H1 (cell line): ENCODE results near the gene MBNL1. TPM values are rescaled to one million over a fixed set of nuclear protein-coding genes. Genes with fewer than 3 reads are reported as not detected.
A peak's percentile ranks its signal among the peaks of the same experiment; 100 is the strongest.

Source experiments
- CTCF ChIA-PET: fragments of 300-600 bp; sonication (Branson Sonifier 250); formaldehyde crosslinking; loops from one replicate; lab custom pipeline; 2021; ENCODE audit not compliant: partially characterized antibody; lab: Charles Lee
- POLR2A ChIA-PET: fragments of 300-600 bp; sonication (Branson Sonifier 250); formaldehyde crosslinking; loops from one replicate; lab custom pipeline; 2021; ENCODE audit warnings: inconsistent platforms; ENCODE audit not compliant: partially characterized antibody; lab: Charles Lee
- DNase-seq, 2 experiments: peaks; one replicate each; pipeline versions ENCODE4 v3.0.0 to v3.0.0-alpha.2; 2010 to 2022; ENCODE audit warnings: low spot score in 2 of 2, low read depth in 1 of 2, mixed read lengths in 1 of 2
- FAIRE-seq: peaks from 2 replicates; lab custom pipeline; 2011; peaks lifted over from hg19 to GRCh38; lab: Jason Lieb, UNC
- H2AFZ ChIP-seq: 2 replicates; pipeline ENCODE4 v1.8.1; 2012; ENCODE audit warnings: low read length, inconsistent platforms
- H2AK5ac ChIP-seq: 2 replicates; pipeline ENCODE4 v1.6.1; 2013; ENCODE audit warnings: low read depth, low read length
- H2BK120ac ChIP-seq: replicated peaks from 2 replicates; pipeline ENCODE3; 2013; ENCODE audit warnings: low read depth, low read length, inconsistent platforms
- H2BK12ac ChIP-seq: 2 replicates; pipeline ENCODE4 v1.6.1; 2013; ENCODE audit warnings: low read depth, low read length
- H2BK15ac ChIP-seq: 2 replicates; pipeline ENCODE4 v1.6.1; 2013; ENCODE audit warnings: low read length
- H2BK20ac ChIP-seq: 2 replicates; pipeline ENCODE4 v1.6.1; 2013; ENCODE audit warnings: low read length
- H2BK5ac ChIP-seq: 2 replicates; pipeline ENCODE4 v1.6.1; 2013; ENCODE audit warnings: low read depth, low read length
- H3K14ac ChIP-seq: 2 replicates; pipeline ENCODE4 v1.6.1; 2013; ENCODE audit warnings: inconsistent platforms; ENCODE audit not compliant: insufficient read length
- H3K18ac ChIP-seq: 2 replicates; pipeline ENCODE4 v1.6.1; 2013; ENCODE audit warnings: low read length; ENCODE audit errors: extremely low read depth
- H3K23ac ChIP-seq: 2 replicates; pipeline ENCODE4 v1.6.1; 2013; ENCODE audit warnings: inconsistent platforms; ENCODE audit not compliant: insufficient read length
- H3K23me2 ChIP-seq: 2 replicates; pipeline ENCODE4 v1.6.1; 2013; ENCODE audit warnings: low read depth, low read length
- H3K27ac ChIP-seq: 2 replicates; pipeline ENCODE4 v1.6.1; 2011; ENCODE audit warnings: low read depth, low read length, inconsistent platforms
- H3K27me3 ChIP-seq, 4 experiments: replicated peaks in 1 of 4; 1 replicate in 1 of 4; 2 replicates in 3 of 4; pipeline versions ENCODE4 v1.6.1 to v1.8.1; 2011 to 2013; ENCODE audit warnings: low read length in 3 of 4, mild to moderate bottlenecking in 3 of 4, inconsistent platforms in 2 of 4, mixed read lengths in 2 of 4, moderate library complexity in 1 of 4; ENCODE audit not compliant: control insufficient read depth in 3 of 4, insufficient read depth in 3 of 4; ENCODE audit errors: extremely low read depth in 1 of 4
- H3K36me3 ChIP-seq, 4 experiments: 2 replicates each; pipeline versions ENCODE4 v1.6.1 to v1.8.1; 2011 to 2013; ENCODE audit warnings: mild to moderate bottlenecking in 4 of 4, low read length in 3 of 4, moderate library complexity in 2 of 4, control low read depth in 1 of 4, inconsistent platforms in 1 of 4; ENCODE audit not compliant: insufficient read depth in 4 of 4, control insufficient read depth in 2 of 4
- H3K4ac ChIP-seq: replicated peaks from 2 replicates; pipeline ENCODE3; 2013; ENCODE audit warnings: low read length, low read depth, mixed read lengths, inconsistent platforms; ENCODE audit not compliant: insufficient read length
- H3K4me1 ChIP-seq, 4 experiments: replicated peaks in 1 of 4; 1 replicate in 1 of 4; 2 replicates in 3 of 4; pipeline versions ENCODE4 v1.6.1 to v1.8.1; 2011 to 2013; ENCODE audit warnings: low read length in 3 of 4, inconsistent platforms in 2 of 4, mixed read lengths in 1 of 4; ENCODE audit not compliant: insufficient read depth in 4 of 4, control insufficient read depth in 3 of 4
- H3K4me2 ChIP-seq, 2 experiments: 2 replicates each; pipeline versions ENCODE4 v1.6.1 to v1.8.1; 2011 to 2013; ENCODE audit warnings: low read depth in 2 of 2, low read length in 2 of 2, control low read depth in 1 of 2, inconsistent platforms in 1 of 2, mild to moderate bottlenecking in 1 of 2; ENCODE audit not compliant: insufficient read depth in 1 of 2
- H3K4me3 ChIP-seq, 4 experiments: fragments of 200-600, 300-600 bp in 1 of 4; sonication (generic), shearing (Covaris generic), sonication (Bioruptor Twin) in 1 of 4; 2 replicates each; pipeline versions ENCODE4 v1.5.1 to v1.8.1; 2011 to 2016; ENCODE audit warnings: low read length in 4 of 4, low read depth in 3 of 4, control low read depth in 2 of 4, inconsistent platforms in 2 of 4, mild to moderate bottlenecking in 2 of 4, mixed read lengths in 1 of 4, moderate library complexity in 1 of 4; ENCODE audit not compliant: insufficient read depth in 2 of 4; ENCODE audit errors: extremely low read depth in 1 of 4
- H3K56ac ChIP-seq: replicated peaks from 2 replicates; pipeline ENCODE3; 2013; ENCODE audit warnings: low read depth, mild to moderate bottlenecking, mixed read lengths, low read length, inconsistent platforms; ENCODE audit not compliant: insufficient read length
- H3K79me1 ChIP-seq: 2 replicates; pipeline ENCODE4 v1.6.1; 2013; ENCODE audit warnings: low read depth, low read length, control low read depth
- H3K79me2 ChIP-seq, 2 experiments: 2 replicates each; pipeline versions ENCODE4 v1.6.1 to v1.8.1; 2012 to 2013; ENCODE audit warnings: low read length in 2 of 2, mild to moderate bottlenecking in 2 of 2, inconsistent platforms in 1 of 2; ENCODE audit not compliant: insufficient read depth in 2 of 2, control insufficient read depth in 1 of 2
- H3K9ac ChIP-seq, 4 experiments: replicated peaks in 1 of 4; 1 replicate in 1 of 4; 2 replicates in 3 of 4; pipeline versions ENCODE4 v1.6.1 to v1.8.1; 2011 to 2013; ENCODE audit warnings: low read depth in 3 of 4, low read length in 3 of 4, control low read depth in 2 of 4, mild to moderate bottlenecking in 2 of 4, moderate library complexity in 2 of 4, inconsistent platforms in 1 of 4; ENCODE audit errors: extremely low read depth in 1 of 4
- H3K9me3 ChIP-seq, 2 experiments: 2 replicates each; pipeline versions ENCODE4 v1.6.1 to v1.8.1; 2012 to 2013; ENCODE audit warnings: mild to moderate bottlenecking in 2 of 2, moderate library complexity in 2 of 2, control low read depth in 1 of 2, inconsistent platforms in 1 of 2, low read depth in 1 of 2, low read length in 1 of 2, mixed read lengths in 1 of 2; ENCODE audit not compliant: insufficient read depth in 2 of 2
- H4K20me1 ChIP-seq, 2 experiments: replicated peaks in 1 of 2; 2 replicates each; pipeline versions ENCODE3 to v1.8.1; 2011 to 2013; ENCODE audit warnings: inconsistent platforms in 2 of 2, low read length in 2 of 2, mild to moderate bottlenecking in 1 of 2; ENCODE audit not compliant: insufficient read depth in 2 of 2, control insufficient read depth in 1 of 2
- H4K5ac ChIP-seq: 2 replicates; pipeline ENCODE4 v1.6.1; 2013; ENCODE audit warnings: low read length, low read depth, mixed read lengths, inconsistent platforms; ENCODE audit not compliant: insufficient read length
- H4K8ac ChIP-seq: 2 replicates; pipeline ENCODE4 v1.8.0; 2013; ENCODE audit warnings: mild to moderate bottlenecking, moderate library complexity, low read length, inconsistent platforms; ENCODE audit not compliant: insufficient read depth; ENCODE audit errors: extremely low read depth
- H4K91ac ChIP-seq: replicated peaks from 2 replicates; pipeline ENCODE3; 2013; ENCODE audit warnings: low read length, mixed read lengths, inconsistent platforms; ENCODE audit not compliant: insufficient read length
- ATF3 ChIP-seq: IDR thresholded peaks from 2 replicates; pipeline ENCODE4 v1.6.1; 2011; ENCODE audit warnings: low read depth, mild to moderate bottlenecking, low read length; ENCODE audit not compliant: insufficient read depth
- CBX8 ChIP-seq: fragments of 300-800, 300-1000 bp; sonication (generic); IDR thresholded peaks from 2 replicates; pipeline ENCODE4 v1.7.1; 2016; ENCODE audit warnings: low read depth, low read length, borderline replicate concordance
- CEBPB ChIP-seq: IDR thresholded peaks from 2 replicates; pipeline ENCODE4 v1.6.1; 2012; ENCODE audit warnings: low read depth, low read length
- CHD1 ChIP-seq: IDR thresholded peaks from 2 replicates; pipeline ENCODE4 v1.6.1; 2012; ENCODE audit warnings: low read depth, low read length, improper control_type of control experiment
- E2F6 ChIP-seq: IDR thresholded peaks from 2 replicates; pipeline ENCODE4 v1.6.1; 2012; ENCODE audit warnings: inconsistent platforms
- JUN ChIP-seq: IDR thresholded peaks from 2 replicates; pipeline ENCODE4 v1.6.1; 2011; ENCODE audit warnings: low read depth, mild to moderate bottlenecking, improper control_type of control experiment, low read length
- NRF1 ChIP-seq: IDR thresholded peaks from 2 replicates; pipeline ENCODE4 v1.6.1; 2011; ENCODE audit warnings: mild to moderate bottlenecking, low read depth, low read length, improper control_type of control experiment
- POU5F1 ChIP-seq: IDR thresholded peaks from 2 replicates; pipeline ENCODE4 v1.6.1; 2011; ENCODE audit warnings: low read depth, mild to moderate bottlenecking, low read length, moderate library complexity
- RBBP5 ChIP-seq: IDR thresholded peaks from 2 replicates; pipeline ENCODE4 v1.7.1; 2012; ENCODE audit warnings: low read depth, mild to moderate bottlenecking, inconsistent platforms, low read length, moderate library complexity, borderline replicate concordance
- RNF2 ChIP-seq: fragments of 200-900, 300-1000 bp; sonication (generic); IDR thresholded peaks from 2 replicates; pipeline ENCODE4 v1.7.1; 2016; ENCODE audit warnings: borderline replicate concordance, low read depth, mild to moderate bottlenecking, antibody characterized with exemption, low read length; ENCODE audit not compliant: poor library complexity, severe bottlenecking; ENCODE audit errors: missing control alignments
- SIX5 ChIP-seq: IDR thresholded peaks from 2 replicates; pipeline ENCODE4 v1.6.1; 2011; ENCODE audit warnings: mild to moderate bottlenecking, low read depth, low read length
- SP2 ChIP-seq: IDR thresholded peaks from 2 replicates; pipeline ENCODE4 v1.6.1; 2012; ENCODE audit warnings: mild to moderate bottlenecking, low read length, inconsistent platforms
- SRF ChIP-seq: IDR thresholded peaks from 2 replicates; pipeline ENCODE4 v1.6.1; 2011; ENCODE audit warnings: mild to moderate bottlenecking, low read depth, low read length, moderate library complexity
- SUZ12 ChIP-seq: fragments of 200-600 bp; sonication (generic); IDR thresholded peaks from 2 replicates; pipeline ENCODE4 v1.6.1; 2012; ENCODE audit warnings: mild to moderate bottlenecking, inconsistent platforms, low read length, moderate library complexity, mixed read lengths
- WGBS, 2 experiments: shearing (Covaris generic) in 1 of 2; methylation state at CpG; one replicate each; pipeline versions ENCODE4 v1.1.6 to v1.1.7; 2013 to 2015; ENCODE audit warnings: low lambda C conversion rate in 2 of 2, mixed read lengths in 2 of 2, inconsistent platforms in 1 of 2, low coverage in 1 of 2, missing lambda C conversion rate in 1 of 2; ENCODE audit not compliant: insufficient replicate concordance in 2 of 2, insufficient coverage in 1 of 2, insufficient read length in 1 of 2; ENCODE audit errors: extremely low coverage in 1 of 2, missing lambda C conversion rate in 1 of 2; 5-methylcytosine and 5-hydroxymethylcytosine counted together
- polyA plus RNA-seq, 7 experiments: library from polyadenylated mRNA; depleted of rRNA in 3 of 7; stranded (reverse) in 5 of 7; unstranded in 2 of 7; fragments of >200 nt in 5 of 7; fragments of 200-250 nt in 2 of 7; gene quantifications; 1 replicate in 5 of 7; 2 replicates in 1 of 7; 4 replicates in 1 of 7; pipeline versions ENCODE4 v1.2.1 to v1.2.3, GENCODE V29; 2011 to 2013; ENCODE audit warnings: missing spikeins in 2 of 7, mixed read lengths in 2 of 7
- total RNA-seq: library from RNA; stranded (reverse); fragmentation: NEBNext Ultra II Directional; extraction: Animal tissue kit (Norgen Biotek cat#: 25700); gene quantifications from 2 replicates; pipeline ENCODE4 v1.2.1, GENCODE V29; 2021

Gene MBNL1
- total and polyA plus RNA-seq, 2 of the 8 experiments (the other 6 are each of a cell fraction or from before 2014, with no cell fraction given): 5.0 to 16.4 TPM

- WGBS, 2 experiments: 97% methylated on average over 7 of the region's 7 CpGs; no CpG with 5 or more reads in 1 of the 2 experiments
- no peaks in the 10 kb centered on the region for H3K79me2 ChIP-seq
- FAIRE-seq: no peak
- no peak for TF ChIP-seq SUZ12
- no peak for TF ChIP-seq RNF2
- TF ChIP-seq NRF1: no peak
- TF ChIP-seq SIX5: no peak
- no peak for TF ChIP-seq POU5F1
- TF ChIP-seq CBX8: no peak
- TF ChIP-seq ATF3: no peak
- TF ChIP-seq JUN: no peak
- TF ChIP-seq CEBPB: no peak
- TF ChIP-seq E2F6: no peak
- no peak for TF ChIP-seq CHD1
- TF ChIP-seq SP2: no peak
- no peak for TF ChIP-seq SRF
- TF ChIP-seq RBBP5: no peak
Observed at GRCh38 chr3:152446495-152446894, 177.8 kb downstream of the MBNL1 start.

More at GRCh38 chr3:152446495-152446894, 177.8 kb downstream of the MBNL1 start:
- Histone ChIP-seq H4K20me1 (no peaks in the 10 kb centered on the region), H3K23me2 (peaks cover 1% of the 10 kb centered on the region; the same call in 1 of the 2 replicates), H3K4me3 (no peak overlapping the region), H2BK12ac (no peak overlapping the region), H3K56ac (no peak overlapping the region), H2BK120ac (no peak overlapping the region), H4K5ac (no peak overlapping the region), H3K9me3 (no peaks in the 10 kb centered on the region), H3K4ac (no peak overlapping the region), H3K27ac (no peak overlapping the region), H2BK20ac (no peak overlapping the region), H3K23ac (no peak overlapping the region), H4K8ac (peak overlapping the region; percentile 79; the same call in 1 of the 2 replicates), H3K9ac (no peak overlapping the region), H2BK15ac (no peak overlapping the region), H3K18ac (no peak overlapping the region), H3K14ac (no peak overlapping the region), H2AK5ac (no peak overlapping the region), H3K4me1 (no peaks in the 10 kb centered on the region), H4K91ac (no peak overlapping the region), H3K79me1 (no peaks in the 10 kb centered on the region), H2BK5ac (no peak overlapping the region), H2AFZ (no peak overlapping the region), H3K4me2 (no peak overlapping the region), H3K27me3 (no peaks in the 10 kb centered on the region), H3K36me3 (no peaks in the 10 kb centered on the region)
- ChIA-PET CTCF (interaction anchor here (0.6 to 5.2 kb wide), 6 partner anchors 11 to 374 kb away, joined by 3 to 71 read pairs (median 5); no protein-coding TSS in a partner anchor), POLR2A (no interaction called here)
- no peak for DNase-seq
